HG02943 (cell line): ENCODE data around the gene TOM1L2.

Source experiments
- ATAC-seq: cut with Tn5 transposase; IDR thresholded peaks from one replicate; pipeline ENCODE4 v1.9.1; 2021; ENCODE audit warnings: mild to moderate bottlenecking, low read depth, moderate library complexity; ENCODE audit not compliant: unreplicated experiment

TOM1L2 gene

DNA sequence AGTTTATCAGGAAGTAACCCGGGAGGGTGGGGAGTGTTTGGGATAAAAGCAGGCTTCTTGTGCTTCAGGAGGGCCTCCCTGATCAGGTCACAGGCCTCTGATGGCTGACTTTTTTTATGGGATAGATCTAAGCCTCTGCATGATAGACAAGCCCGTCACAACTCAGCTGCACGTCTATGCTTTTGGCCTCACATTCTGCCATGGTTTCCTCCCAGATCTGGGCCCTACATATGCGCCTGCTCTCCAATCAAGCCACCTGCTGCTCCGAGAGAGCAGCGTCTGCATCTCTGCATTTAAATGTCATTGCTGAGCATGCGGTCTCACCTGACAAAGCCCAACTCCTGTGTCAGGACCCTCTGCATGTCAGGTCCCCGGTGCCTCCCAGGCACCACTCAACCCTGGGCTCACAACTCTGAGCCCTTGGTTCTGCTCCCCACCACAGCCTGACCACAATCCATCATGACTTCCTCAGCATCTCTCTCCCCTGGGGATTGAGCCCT is 90.1 kb downstream of the TOM1L2 start:
- no peak for ATAC-seq

DNA sequence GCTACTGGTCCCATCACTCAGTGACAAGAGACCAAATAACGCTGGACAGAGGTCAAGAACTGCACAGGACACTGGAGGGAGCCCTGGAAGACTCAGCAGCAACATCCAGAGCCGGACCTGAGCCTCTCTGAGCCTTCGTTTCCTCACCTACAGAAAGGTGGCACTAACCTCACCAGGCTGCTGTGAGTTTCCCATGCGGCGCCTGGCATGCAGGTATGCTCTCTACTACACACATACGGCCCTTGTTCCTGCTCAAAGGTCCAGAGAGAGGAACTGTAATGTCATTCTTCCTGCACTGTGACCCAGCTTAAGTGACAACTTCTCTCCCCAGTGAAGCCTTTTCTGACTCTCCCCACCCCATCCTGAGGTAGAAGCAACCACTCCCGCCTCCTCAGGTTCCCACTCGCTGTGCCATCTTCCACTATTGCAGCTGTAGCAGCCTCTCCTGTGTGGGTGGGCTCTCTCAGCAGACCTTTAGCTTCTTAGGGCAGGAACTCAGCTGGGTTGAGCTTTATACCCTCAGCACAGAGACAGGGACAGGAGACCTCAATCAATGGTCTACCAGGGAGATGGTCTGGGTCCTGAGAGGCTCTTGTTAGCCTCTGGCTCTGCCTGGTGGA is 91.5 kb downstream of the TOM1L2 start:
- ATAC-seq, result no peak

DNA sequence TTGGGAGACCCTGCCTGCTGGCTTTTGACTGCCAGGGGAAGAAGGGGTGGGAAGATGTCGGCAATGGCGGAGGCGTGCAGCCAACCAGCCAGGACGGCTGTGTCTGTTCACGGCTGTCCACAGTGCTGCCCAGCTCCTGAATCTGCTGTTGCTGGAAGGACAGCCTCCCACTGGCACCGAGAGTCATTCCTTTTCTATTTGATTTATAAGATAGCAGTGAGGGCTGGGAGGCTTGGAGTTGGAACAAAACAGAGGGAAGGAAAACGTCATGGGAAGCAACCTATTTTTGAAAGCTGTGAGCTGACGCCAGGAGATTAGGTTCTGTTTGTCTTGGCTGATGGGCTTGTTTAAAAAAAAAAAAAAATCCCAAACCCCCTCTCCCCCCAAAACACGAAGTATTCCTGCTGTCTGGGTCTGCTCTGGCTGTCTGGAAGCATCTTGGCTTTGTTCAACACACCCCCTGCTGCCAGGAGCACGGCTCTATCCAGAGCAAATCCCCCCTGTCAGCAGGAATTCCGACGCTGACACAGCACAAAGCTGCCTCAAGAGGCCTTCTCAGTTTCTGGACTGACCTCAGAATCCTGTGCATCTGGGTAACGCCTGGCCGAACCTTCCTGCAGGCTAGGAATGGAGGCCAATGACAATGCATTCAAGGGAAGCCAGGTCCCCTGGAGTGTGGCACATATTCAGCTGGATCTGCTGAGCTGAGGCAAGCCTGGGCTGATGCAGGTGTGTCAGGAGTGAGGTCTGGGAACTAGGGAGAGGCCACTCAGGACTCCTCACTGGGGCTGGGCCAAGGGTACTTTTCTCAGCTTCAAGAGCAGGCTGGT is 94.5 kb downstream of the TOM1L2 start:
- ATAC-seq, result no peak

DNA sequence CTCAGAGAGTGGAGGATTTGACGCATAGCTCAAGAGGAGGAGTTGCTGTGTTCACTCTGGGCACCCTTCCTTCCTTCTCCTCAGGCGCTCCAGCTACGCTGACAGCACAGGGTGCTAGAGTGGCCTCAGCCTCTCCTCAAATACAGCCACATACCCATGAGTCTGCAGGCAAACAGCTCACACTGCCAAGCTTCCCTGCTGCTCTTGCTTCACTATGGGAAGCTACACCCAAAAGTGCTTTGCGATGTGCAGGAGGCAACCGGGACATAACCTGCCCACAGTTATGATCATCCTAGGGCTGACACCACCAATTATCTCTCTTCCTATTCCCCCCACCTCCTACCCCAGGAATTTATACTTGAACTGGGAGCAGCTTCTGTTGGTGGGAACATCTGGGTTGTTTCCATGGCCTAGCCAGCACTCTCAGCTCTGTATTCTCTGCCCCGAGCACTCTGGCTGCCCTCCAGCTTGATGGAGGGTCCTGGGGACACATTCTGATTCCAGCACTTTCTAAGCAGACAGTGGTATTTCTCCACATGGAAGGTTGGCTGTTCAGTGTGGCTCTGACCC is 95.2 kb downstream of the TOM1L2 start:
- ATAC-seq, result no peak

DNA sequence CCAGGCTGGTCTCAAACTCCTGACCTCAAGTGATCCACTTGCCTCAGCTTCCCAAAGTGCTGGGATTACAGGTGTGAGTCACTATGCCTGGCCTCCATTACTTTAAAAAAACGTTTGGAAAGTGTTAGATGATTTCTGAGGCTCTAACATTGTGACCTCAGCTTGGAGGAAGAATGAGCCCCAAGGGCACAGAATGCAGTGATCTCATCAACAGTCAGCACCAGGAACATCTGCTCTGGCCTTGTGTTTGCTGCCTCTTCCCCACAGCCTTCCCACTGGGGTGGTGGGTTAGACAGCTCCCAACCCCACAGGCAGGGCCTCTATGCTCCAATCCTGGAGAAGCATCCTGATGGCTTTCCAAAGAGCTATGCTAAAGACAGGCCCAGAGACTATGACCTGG is 97.7 kb downstream of the TOM1L2 start:
- ATAC-seq, result no peak

- ATAC-seq, result no peak
Measured at GRCh38 chr17:17873450-17873991, 98.7 kb downstream of the TOM1L2 start.

DNA sequence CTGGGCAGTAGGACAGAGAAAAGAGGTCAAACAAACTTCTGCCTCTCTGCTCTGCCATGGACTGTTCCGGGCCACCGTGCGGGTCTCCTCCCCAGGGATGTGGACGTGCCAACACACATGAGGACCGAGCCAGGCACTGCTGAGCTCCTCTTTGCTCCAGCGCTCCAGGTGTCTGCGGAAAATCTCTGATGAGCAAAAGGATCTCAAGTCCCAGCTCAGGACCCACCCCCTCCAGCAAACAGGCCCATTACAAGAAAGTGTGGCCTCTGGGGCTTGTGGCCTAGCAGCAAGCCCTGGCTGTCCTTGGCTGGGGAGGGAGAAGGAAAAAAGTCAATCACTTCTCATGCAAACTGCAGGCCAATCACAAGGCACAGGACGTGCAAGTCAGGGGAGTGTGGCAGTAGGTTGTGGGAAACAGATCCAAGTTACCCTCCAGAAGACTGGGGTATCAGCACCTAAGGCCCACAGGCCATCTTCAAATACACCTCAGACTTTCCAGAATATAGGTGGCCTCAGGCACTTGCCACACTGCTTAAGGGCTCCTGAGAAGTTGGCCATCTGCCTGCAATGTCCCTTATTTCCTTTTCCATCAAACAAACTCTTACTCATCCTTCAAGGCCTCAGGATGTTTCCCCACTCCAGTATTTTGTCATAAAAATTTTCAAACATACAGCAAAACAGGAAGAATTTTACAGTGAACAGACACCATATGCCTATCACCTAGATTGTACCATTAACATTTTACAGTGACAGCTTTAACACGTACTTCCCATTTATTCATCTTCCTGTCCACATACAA is 99.5 kb downstream of the TOM1L2 start:
- ATAC-seq, result no peak

DNA sequence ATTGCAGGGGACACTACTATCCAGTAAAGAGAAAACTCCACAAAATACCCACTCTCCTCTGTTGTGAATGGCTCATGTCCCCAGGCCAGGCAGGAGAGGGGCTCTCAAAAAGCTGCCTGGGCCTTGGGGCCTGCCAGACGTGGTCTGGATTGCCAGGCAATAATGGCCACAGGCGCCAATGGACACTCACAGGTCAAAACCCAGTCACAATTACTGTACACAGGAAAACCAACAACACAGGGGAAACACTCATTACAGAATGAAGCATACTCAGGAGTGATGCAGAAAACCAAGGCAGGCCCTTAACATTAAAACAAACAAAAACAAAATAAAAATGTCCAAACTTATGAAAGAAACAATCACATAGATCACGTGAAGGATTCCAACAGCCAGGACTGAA is 100.3 kb downstream of the TOM1L2 start:
- no peak for ATAC-seq

DNA sequence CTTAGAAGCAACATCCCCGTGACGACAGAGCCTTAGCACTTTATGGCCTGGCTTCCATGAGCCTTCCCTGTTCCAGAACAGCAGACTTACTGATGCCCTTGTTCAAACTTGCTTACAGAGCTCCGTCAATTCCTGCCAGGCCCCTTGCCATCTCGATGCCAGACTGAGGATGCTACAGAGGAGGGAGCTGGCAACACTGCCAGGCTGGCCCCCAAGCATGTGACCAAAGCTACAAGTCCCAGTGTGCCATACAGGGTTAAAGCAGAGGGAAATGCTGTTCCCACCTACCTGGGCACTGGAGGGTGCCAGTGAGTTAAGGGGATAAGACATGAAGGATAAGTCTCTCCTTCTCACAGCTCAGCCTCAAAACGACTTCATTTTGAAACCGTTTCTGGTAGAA is 102.0 kb downstream of the TOM1L2 start:
- no peak for ATAC-seq

- no peak for ATAC-seq
Measured at GRCh38 chr17:17868641-17869522, 103.3 kb downstream of the TOM1L2 start.

- no peak for ATAC-seq
Measured at GRCh38 chr17:17866897-17867296, 105.3 kb downstream of the TOM1L2 start.

GRCh38 chr17:17866425-17866824 is 105.8 kb downstream of the TOM1L2 start:
- ATAC-seq, result no peak

GRCh38 chr17:17865035-17865434 is 107.2 kb downstream of the TOM1L2 start:
- no peak for ATAC-seq

- no peak for ATAC-seq
Measured at GRCh38 chr17:17860766-17861107, 111.5 kb downstream of the TOM1L2 start.

GRCh38 chr17:17859909-17860765 is 112.1 kb downstream of the TOM1L2 start:
- no peak for ATAC-seq

- no peak for ATAC-seq
Measured at GRCh38 chr17:17857496-17857895, 114.7 kb downstream of the TOM1L2 start.

- ATAC-seq, result no peak
Measured at GRCh38 chr17:17856386-17856785, 115.8 kb downstream of the TOM1L2 start.

DNA sequence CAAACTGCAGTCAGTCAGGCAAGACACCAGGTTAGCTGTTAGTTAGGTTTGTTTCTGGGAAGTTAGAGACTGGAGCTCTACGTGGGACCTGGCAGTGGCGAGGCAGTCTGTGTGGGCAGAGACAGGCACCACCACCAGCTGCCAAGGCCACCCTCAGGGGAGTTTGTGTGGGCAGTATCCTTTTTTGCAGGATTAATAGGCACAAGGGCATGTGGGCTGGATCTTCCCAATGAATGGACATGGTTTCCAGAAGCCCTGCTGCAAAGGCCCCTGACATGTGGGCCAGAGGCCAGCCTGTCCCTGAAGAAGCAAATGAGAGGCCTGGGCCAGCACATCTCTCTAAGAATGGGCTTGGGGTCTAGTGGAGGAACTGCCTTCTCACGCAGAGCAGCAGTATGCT is 116.2 kb downstream of the TOM1L2 start:
- no peak for ATAC-seq
